Heart right ventricle (tissue), 16 donors: ENCODE results near the gene SUMF1. TPM values are rescaled to one million over a fixed set of nuclear protein-coding genes. Genes with fewer than 3 reads are reported as not detected.

Experiments
- ATAC-seq, 8 donors: fragments of 200-7000 bp; cut with Tn5 transposase; one replicate each; pipeline ENCODE4 v1.9.1; 2020; ENCODE audit warnings: mild to moderate bottlenecking in 8 of 8, moderate library complexity in 8 of 8, moderate number of reproducible peaks in 1 of 8
- DNase-seq, 2 donors: peaks; one replicate each; pipeline ENCODE4 v3.0.0-alpha.2; 2020
- H3K27ac ChIP-seq, 10 donors: fragments of 200-600 bp; sonication (generic) in 2 of 10; one replicate each; pipeline versions ENCODE4 v1.5.0 to v1.8.0; 2020 to 2022; ENCODE audit warnings: mild to moderate bottlenecking in 3 of 10
- H3K27me3 ChIP-seq, 7 donors: fragments of 200-600 bp; one replicate each; pipeline ENCODE4 v1.8.0; 2021 to 2022; ENCODE audit warnings: mild to moderate bottlenecking in 2 of 7
- H3K36me3 ChIP-seq, 9 donors: fragments of 200-600 bp; sonication (generic) in 1 of 9; one replicate each; pipeline versions ENCODE4 v1.5.0 to v1.8.0; 2020 to 2022; ENCODE audit warnings: mild to moderate bottlenecking in 2 of 9
- H3K4me1 ChIP-seq, 9 donors: fragments of 200-600 bp; sonication (generic) in 1 of 9; one replicate each; pipeline versions ENCODE4 v1.5.0 to v1.8.0; 2020 to 2022; ENCODE audit warnings: mild to moderate bottlenecking in 4 of 9
- H3K4me3 ChIP-seq, 10 donors: fragments of 200-600 bp; sonication (generic) in 2 of 10; one replicate each; pipeline versions ENCODE4 v1.5.0 to v1.8.0; 2020 to 2022; ENCODE audit warnings: mild to moderate bottlenecking in 7 of 10, moderate library complexity in 2 of 10
- H3K9me3 ChIP-seq, 11 donors: fragments of 200-600 bp in 10 of 11; sonication (generic) in 2 of 11; one replicate each; pipeline versions ENCODE4 v1.5.0 to v1.8.0; 2013 to 2022; ENCODE audit warnings: mild to moderate bottlenecking in 2 of 11, control low read depth in 1 of 11, moderate library complexity in 1 of 11
- WGBS, 2 donors: extraction: QIAGEN DNeasy Blood & Tissue Kit; methylation state at CpG; one replicate each; pipeline ENCODE4 v1.1.7; 2013; ENCODE audit warnings: inconsistent platforms in 1 of 2; 5-methylcytosine and 5-hydroxymethylcytosine counted together
- intact Hi-C, 10 donors: fragments of 100-400 bp; cut with DNase I; formaldehyde crosslinking; loops; one replicate each; pipeline versions ENCODE4 v1.11.1 to v1.14.2; 2022
- polyA plus RNA-seq, 2 donors: library from polyadenylated mRNA; stranded (reverse); fragments of 200-250 nt; gene quantifications; one replicate each; pipeline ENCODE4 v1.2.3, GENCODE V29; 2013
- total RNA-seq, 10 donors: library from RNA; stranded (reverse); fragmentation: NEBNext Ultra II Directional in 3 of 10; extraction: Animal tissue kit (Norgen Biotek cat#: 25700) in 3 of 10; gene quantifications; one replicate each; pipeline versions ENCODE4 v1.2.1 to v1.2.4, GENCODE V29; 2021 to 2023
- TF ChIP-seq, protein P1 (sequence below), 9 donors: fragments of 200-600 bp; sonication (generic) in 2 of 9; IDR thresholded peaks; one replicate each; pipeline versions ENCODE4 v1.5.0 to v1.8.0; 2021 to 2022; ENCODE audit warnings: antibody characterized with exemption in 9 of 9, mild to moderate bottlenecking in 5 of 9, moderate library complexity in 1 of 9
- donor health status: Arrhythmogenic right ventricular cardiomyopathy.
- donor health status: ischemic (EF 13 %, LVEDD 7.1; RV severe dilation, severe dysfunction).
- donor health status: healthy with polysubstance abuse.
- donor health status: DM: no; HTN: yes; CAD: no.
- donor health status: DM: no; HTN: no; CAD: no.
- donor health status: ischemic (EF 25% LVEDD 6.9; RV normal size, moderate dysfunction).
- donor health status: ischemic (EF 25% LVEDD 5.7; RV mildly dilated, moderate dysfunction).
- donor health status: healthy.
- donor health status: DM: yes; HTN: yes; CAD: no.
- donor health status: Ischemic cardiomyopathy.
- donor health status: ischemic (EF 35%, LVEDD 5.7; RV mildly dilated, moderate dysfunction).
- donor health status: nonischemic (EF 11% LVEDD 7.7; RV severe dilation, severe dysfunction).
- donor health status: DM: yes; HTN: yes; CAD: no.
- donor health status: PGD.
- donor health status: ischemic (EF 29% LVEDD 5.4; RV normal size, mild dysfunction).
- donor health status: nonischemic (EF 23%, LVEDD 6.1; RV moderate dilation, normal function).

SUMF1 gene
- total and polyA plus RNA-seq, 12 donors = 3.7 to 15.1 (median 8.9) TPM

DNA sequence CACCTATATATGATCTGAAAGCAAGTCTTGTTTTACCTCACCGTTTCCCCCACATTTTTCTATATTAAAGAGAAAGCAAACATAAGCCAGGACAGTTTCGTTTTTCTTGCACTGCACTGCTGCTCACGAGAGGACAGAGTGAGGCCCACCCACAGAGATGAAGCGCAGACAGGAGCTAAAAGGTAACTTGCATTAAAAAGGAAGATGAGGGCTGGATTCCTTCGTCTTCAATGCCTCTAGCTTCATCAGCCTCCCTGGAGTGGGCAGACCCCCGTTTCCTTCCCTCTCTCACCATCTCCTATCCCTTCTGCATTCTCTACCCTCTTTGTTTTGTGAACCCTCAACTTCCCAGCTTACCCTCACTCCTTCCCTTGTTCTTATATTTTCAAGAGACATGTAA is 18.9 kb downstream of the SUMF1 start:
- ATAC-seq = no peak
- Histone ChIP-seq H3K36me3 (peaks cover 0 to 73% (median 14%) of the 10 kb centered on the region in 9 donors), H3K9me3 (no peaks in the 10 kb centered on the region), H3K4me1 (no peaks in the 10 kb centered on the region), H3K27ac (no peak overlapping the region), H3K27me3 (no peaks in the 10 kb centered on the region), H3K4me3 (no peak overlapping the region)
- TF ChIP-seq, protein P1, sequence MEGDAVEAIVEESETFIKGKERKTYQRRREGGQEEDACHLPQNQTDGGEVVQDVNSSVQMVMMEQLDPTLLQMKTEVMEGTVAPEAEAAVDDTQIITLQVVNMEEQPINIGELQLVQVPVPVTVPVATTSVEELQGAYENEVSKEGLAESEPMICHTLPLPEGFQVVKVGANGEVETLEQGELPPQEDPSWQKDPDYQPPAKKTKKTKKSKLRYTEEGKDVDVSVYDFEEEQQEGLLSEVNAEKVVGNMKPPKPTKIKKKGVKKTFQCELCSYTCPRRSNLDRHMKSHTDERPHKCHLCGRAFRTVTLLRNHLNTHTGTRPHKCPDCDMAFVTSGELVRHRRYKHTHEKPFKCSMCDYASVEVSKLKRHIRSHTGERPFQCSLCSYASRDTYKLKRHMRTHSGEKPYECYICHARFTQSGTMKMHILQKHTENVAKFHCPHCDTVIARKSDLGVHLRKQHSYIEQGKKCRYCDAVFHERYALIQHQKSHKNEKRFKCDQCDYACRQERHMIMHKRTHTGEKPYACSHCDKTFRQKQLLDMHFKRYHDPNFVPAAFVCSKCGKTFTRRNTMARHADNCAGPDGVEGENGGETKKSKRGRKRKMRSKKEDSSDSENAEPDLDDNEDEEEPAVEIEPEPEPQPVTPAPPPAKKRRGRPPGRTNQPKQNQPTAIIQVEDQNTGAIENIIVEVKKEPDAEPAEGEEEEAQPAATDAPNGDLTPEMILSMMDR (IDR thresholded peaks at IDR 0.05) = no peak
- intact Hi-C loops = no loop called here
- WGBS, 2 donors = 89% methylated on average over 6 of the region's 6 CpGs
- no peak for DNase-seq

DNA sequence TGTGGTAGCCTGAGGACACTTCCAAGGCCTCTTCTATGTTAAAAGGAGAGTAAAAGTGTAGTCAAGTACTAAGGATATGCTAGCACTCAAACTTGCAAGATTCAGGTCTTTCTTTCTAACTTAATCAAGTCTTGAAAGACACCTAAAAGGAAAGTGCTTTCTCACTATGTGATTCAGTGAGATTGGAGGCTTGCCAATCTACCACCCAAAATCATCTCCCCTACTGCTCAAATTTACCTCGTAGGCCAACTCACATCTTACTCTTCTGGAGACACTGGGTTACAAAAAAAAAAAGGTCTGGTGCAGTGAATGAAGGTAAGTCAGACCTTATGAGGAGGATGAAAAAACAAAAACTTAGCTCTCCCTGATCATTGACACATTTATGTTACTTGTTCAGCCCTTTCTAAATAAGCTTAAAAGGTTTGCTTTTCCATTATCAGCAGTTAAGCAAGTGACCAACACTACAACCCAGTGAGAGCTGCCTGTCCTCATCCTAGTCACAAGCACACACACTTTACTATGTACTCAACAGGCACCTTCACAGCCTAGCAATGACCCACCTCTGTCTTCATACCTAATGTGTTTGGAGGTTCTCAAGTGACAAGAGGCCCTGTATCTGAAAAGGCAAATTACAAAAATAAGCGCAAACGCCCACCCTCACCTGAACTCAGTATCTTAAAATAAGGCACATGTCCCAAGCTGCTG is 19.6 kb downstream of the SUMF1 start:
- H3K27ac ChIP-seq = no peak overlapping the region
- H3K4me3 ChIP-seq = no peak overlapping the region
- intact Hi-C loops = no loop called here
- H3K9me3 ChIP-seq = no peaks in the 10 kb centered on the region
- no peak for DNase-seq
- peaks cover 0 to 76% (median 14%) of the 10 kb centered on the region in 9 donors for H3K36me3 ChIP-seq
- WGBS, 2 donors = 88 to 97% methylated on average over 3 of the region's 3 CpGs
- no peaks in the 10 kb centered on the region for H3K27me3 ChIP-seq
- H3K4me1 ChIP-seq = no peaks in the 10 kb centered on the region
- TF ChIP-seq, protein P1 (IDR thresholded peaks at IDR 0.05) = no peak
- no peak for ATAC-seq

DNA sequence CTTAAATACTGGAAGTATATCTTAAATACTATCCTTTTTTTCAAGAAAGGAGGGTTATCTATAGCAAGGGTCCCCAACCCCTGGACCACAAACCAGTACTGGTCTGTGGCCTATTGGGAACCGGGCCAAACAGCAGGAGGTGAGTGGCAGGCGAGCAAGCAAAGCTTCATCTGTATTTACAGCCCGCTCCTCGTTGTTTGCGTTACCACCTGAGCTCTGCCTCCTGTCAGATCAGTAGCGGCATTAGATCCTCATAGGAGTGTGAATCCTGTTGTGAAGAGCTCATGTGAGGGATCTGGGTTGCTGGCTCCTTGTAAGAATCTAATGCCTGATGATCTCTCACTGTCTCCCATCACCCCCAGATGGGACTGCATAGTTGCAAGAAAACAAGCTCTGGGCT is 26.1 kb downstream of the SUMF1 start:
- H3K4me3 ChIP-seq = no peak overlapping the region
- H3K4me1 ChIP-seq = no peaks in the 10 kb centered on the region
- 91% methylated on average over 6 of the region's 6 CpGs for WGBS, 2 donors
- intact Hi-C loops = no loop called here
- TF ChIP-seq, protein P1 (IDR thresholded peaks at IDR 0.05) = no peak
- H3K9me3 ChIP-seq = no peaks in the 10 kb centered on the region
- no peaks in the 10 kb centered on the region for H3K27me3 ChIP-seq
- ATAC-seq (no peak), DNase-seq (no peak)
- no peak overlapping the region for H3K27ac ChIP-seq
- H3K36me3 ChIP-seq = peaks cover 0 to 39% (median 6%) of the 10 kb centered on the region in 9 donors

DNA sequence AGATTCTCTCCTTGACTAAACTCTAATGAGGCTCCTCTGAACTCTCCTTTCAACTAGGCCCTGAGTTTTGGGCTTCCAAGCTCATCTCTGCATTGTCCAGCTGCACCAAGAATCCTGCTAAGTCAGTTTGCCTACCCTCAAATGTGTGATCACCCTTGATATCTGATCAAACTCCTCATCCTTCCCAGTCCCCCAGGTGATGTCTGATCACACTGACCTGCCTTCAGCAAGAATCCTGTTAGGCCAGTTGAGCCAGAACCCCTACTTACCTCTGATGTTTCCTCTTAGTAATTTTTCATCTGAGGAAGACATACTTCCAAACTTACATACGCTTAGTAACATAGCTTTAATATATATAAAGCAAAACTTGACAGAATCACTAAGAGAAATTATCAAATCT is 28.8 kb downstream of the SUMF1 start:
- 96 to 100% methylated on average over 1 of the region's 1 CpG for WGBS, 2 donors
- no peak for ATAC-seq

More for the DNA sequence above, 28.8 kb downstream of the SUMF1 start:
- intact Hi-C loops = no loop called here
- TF ChIP-seq, protein P1 (IDR thresholded peaks at IDR 0.05) = no peak
- Histone ChIP-seq H3K4me3 (no peak overlapping the region), H3K27me3 (no peaks in the 10 kb centered on the region), H3K27ac (no peak overlapping the region), H3K36me3 (peaks cover 0 to 25% (median 0%) of the 10 kb centered on the region in 9 donors), H3K4me1 (no peaks in the 10 kb centered on the region), H3K9me3 (no peaks in the 10 kb centered on the region)
- no peak for DNase-seq
